ENCODE measurements around the gene ZNF331.

ZNF331 gene

DNA sequence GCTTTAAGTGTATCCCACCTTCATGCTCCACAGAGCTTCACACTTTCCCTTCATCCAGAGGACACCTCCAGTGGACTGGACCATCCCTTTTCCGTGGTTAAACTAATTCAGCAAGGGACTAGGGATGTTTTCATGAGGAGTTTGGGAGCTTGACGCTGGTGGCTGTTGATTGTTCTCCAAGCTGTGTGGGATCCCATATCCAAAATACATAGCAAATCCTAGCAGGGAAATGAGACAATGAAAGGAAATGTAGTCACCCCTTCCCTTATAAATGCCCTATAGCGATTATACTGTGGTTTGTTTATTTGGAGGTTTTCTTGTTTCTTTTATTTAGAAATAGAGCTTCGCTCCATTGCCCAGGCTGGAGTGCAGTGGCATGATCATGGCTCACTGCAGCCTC, 62.3 kb downstream of the ZNF331 start:
- Histone ChIP-seq H4K20me1 (ENCODE audit: control insufficient read depth, insufficient read depth, low read depth, low read length) (no peaks in the 10 kb centered on the region), H3K27me3 (ENCODE audit: control insufficient read depth, low read length) (no peaks in the 10 kb centered on the region), H3K36me3 (ENCODE audit: control insufficient read depth, low read length) (no peaks in the 10 kb centered on the region), H3F3A (ENCODE audit: control insufficient read depth, insufficient read depth) (no peaks in the 10 kb centered on the region), H3K79me2 (ENCODE audit: control insufficient read depth, low read length) (no peaks in the 10 kb centered on the region), H3K9me3 (ENCODE audit: control insufficient read depth, insufficient read depth, low read length) (peaks cover 12% of the 10 kb centered on the region; the same call in 1 of the 2 replicates), H3K27ac (ENCODE audit: low read depth, low read length) (no peak overlapping the region), H3K4me1 (ENCODE audit: control insufficient read depth, low read length) (no peaks in the 10 kb centered on the region), H3K4me3 (ENCODE audit: low read length) (no peak overlapping the region), H3K4me2 (ENCODE audit: low read length) (no peak overlapping the region), H3K9me2 (replicated peaks; ENCODE audit: control insufficient read depth, low read length) (no peaks in the 10 kb centered on the region)
- no peak for TF ChIP-seq EZH2phosphoT487 (IDR thresholded peaks at IDR 0.05; ENCODE audit: borderline replicate concordance, low read length)
- TF ChIP-seq, protein P1, sequence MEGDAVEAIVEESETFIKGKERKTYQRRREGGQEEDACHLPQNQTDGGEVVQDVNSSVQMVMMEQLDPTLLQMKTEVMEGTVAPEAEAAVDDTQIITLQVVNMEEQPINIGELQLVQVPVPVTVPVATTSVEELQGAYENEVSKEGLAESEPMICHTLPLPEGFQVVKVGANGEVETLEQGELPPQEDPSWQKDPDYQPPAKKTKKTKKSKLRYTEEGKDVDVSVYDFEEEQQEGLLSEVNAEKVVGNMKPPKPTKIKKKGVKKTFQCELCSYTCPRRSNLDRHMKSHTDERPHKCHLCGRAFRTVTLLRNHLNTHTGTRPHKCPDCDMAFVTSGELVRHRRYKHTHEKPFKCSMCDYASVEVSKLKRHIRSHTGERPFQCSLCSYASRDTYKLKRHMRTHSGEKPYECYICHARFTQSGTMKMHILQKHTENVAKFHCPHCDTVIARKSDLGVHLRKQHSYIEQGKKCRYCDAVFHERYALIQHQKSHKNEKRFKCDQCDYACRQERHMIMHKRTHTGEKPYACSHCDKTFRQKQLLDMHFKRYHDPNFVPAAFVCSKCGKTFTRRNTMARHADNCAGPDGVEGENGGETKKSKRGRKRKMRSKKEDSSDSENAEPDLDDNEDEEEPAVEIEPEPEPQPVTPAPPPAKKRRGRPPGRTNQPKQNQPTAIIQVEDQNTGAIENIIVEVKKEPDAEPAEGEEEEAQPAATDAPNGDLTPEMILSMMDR (IDR thresholded peaks at IDR 0.05; ENCODE audit: low read depth, low read length, poor library complexity, severe bottlenecking): no peak

DNA sequence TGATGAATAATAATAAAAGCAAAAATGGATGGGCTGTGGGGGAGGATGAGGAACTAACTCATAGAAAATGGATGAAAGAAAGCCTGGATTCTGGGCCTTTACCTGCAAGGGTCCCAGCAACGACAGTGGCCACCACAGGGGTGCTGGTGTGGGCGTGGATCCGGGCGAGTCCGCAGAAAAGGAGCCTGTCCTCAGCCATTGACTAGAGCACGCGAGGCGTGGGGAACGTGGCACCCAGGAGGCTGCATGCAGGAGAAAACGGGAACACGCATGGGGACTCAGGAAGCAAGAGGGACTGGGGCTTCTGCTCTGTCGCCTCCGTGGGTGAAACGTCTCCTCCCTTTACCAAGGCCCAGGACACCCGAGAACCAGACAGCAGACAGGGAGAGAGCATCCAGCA, 68.1 kb downstream of the ZNF331 start:
- no peaks in the 10 kb centered on the region for H4K20me1 ChIP-seq (ENCODE audit: control insufficient read depth, insufficient read depth, low read depth, low read length)
- H3K27me3 ChIP-seq (ENCODE audit: control insufficient read depth, low read length): no peaks in the 10 kb centered on the region
- no peaks in the 10 kb centered on the region for H3K4me1 ChIP-seq (ENCODE audit: control insufficient read depth, low read length)
- H3K27ac ChIP-seq (ENCODE audit: low read depth, low read length): no peak overlapping the region
- no peaks in the 10 kb centered on the region for H3F3A ChIP-seq (ENCODE audit: control insufficient read depth, insufficient read depth)
- H3K4me2 ChIP-seq (ENCODE audit: low read length): no peak overlapping the region
- TF ChIP-seq, protein P1 (IDR thresholded peaks at IDR 0.05; ENCODE audit: low read depth, low read length, poor library complexity, severe bottlenecking): no peak
- TF ChIP-seq EZH2phosphoT487 (IDR thresholded peaks at IDR 0.05; ENCODE audit: borderline replicate concordance, low read length): no peak
- no peaks in the 10 kb centered on the region for H3K79me2 ChIP-seq (ENCODE audit: control insufficient read depth, low read length)
- H3K36me3 ChIP-seq (ENCODE audit: control insufficient read depth, low read length): no peaks in the 10 kb centered on the region
- no peak overlapping the region for H3K4me3 ChIP-seq (ENCODE audit: low read length)
- no peaks in the 10 kb centered on the region for H3K9me2 ChIP-seq (replicated peaks; ENCODE audit: control insufficient read depth, low read length)
- peaks cover 7% of the 10 kb centered on the region; the same call in 1 of the 2 replicates for H3K9me3 ChIP-seq (ENCODE audit: control insufficient read depth, insufficient read depth, low read length)

DNA sequence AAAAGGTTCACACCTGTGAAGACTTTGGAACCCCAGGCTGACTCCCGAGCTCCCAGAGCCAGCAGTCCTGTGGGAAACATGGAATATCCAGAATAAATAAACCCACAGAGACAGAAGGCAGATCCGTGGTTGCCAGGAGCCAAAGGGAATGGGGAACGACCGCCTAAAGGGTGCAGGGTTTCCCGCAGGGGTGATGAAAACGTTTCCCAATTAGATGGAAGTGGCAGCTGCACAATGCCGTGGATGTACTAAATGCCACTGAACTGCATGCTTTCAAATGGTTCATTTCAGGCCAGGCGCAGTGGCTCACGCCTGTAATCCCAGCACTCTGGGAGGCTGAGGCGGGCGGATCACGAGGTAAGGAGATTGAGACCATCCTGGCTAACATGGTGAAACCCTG, 70.4 kb downstream of the ZNF331 start:
- H3K4me2 ChIP-seq (ENCODE audit: low read length): no peak overlapping the region
- H3K4me3 ChIP-seq (ENCODE audit: low read length): no peak overlapping the region
- no peaks in the 10 kb centered on the region for H4K20me1 ChIP-seq (ENCODE audit: control insufficient read depth, insufficient read depth, low read depth, low read length)
- no peaks in the 10 kb centered on the region for H3K27me3 ChIP-seq (ENCODE audit: control insufficient read depth, low read length)
- H3K36me3 ChIP-seq (ENCODE audit: control insufficient read depth, low read length): no peaks in the 10 kb centered on the region
- peaks cover 4% of the 10 kb centered on the region; the same call in 1 of the 2 replicates for H3K9me3 ChIP-seq (ENCODE audit: control insufficient read depth, insufficient read depth, low read length)
- no peaks in the 10 kb centered on the region for H3K4me1 ChIP-seq (ENCODE audit: control insufficient read depth, low read length)
- no peak overlapping the region for H3K27ac ChIP-seq (ENCODE audit: low read depth, low read length)
- H3K9me2 ChIP-seq (replicated peaks; ENCODE audit: control insufficient read depth, low read length): no peaks in the 10 kb centered on the region
- H3F3A ChIP-seq (ENCODE audit: control insufficient read depth, insufficient read depth): no peaks in the 10 kb centered on the region
- TF ChIP-seq, protein P1 (IDR thresholded peaks at IDR 0.05; ENCODE audit: low read depth, low read length, poor library complexity, severe bottlenecking): no peak
- TF ChIP-seq EZH2phosphoT487 (IDR thresholded peaks at IDR 0.05; ENCODE audit: borderline replicate concordance, low read length): no peak
- H3K79me2 ChIP-seq (ENCODE audit: control insufficient read depth, low read length): no peaks in the 10 kb centered on the region
